NT2/D1 (cell line): ENCODE results near the gene HDAC10.

Source experiments
- YY1 ChIP-seq: IDR thresholded peaks from 2 replicates; pipeline ENCODE4 v1.6.1; 2011; ENCODE audit not compliant: insufficient read length, insufficient read depth
- ZNF274 ChIP-seq: IDR thresholded peaks from 2 replicates; pipeline ENCODE4 v1.6.1; 2011; ENCODE audit warnings: mild to moderate bottlenecking, low read depth, low read length

GRCh38 chr22:50278461-50278860 lies 27.4 kb upstream of the HDAC10 start:
- TF ChIP-seq ZNF274 (no peak), YY1 (no peak)
